Measurements from ENCODE around the gene VPS13D.

- TF ChIP-seq CTCF (IDR thresholded peaks at IDR 0.05; ENCODE audit: low read depth, low read length) = no peak
- TF ChIP-seq POLR2A (IDR thresholded peaks at IDR 0.05; ENCODE audit: extremely low read depth, insufficient read length) = no peak
- TF ChIP-seq MAX (IDR thresholded peaks at IDR 0.05; ENCODE audit: low read depth, low read length) = no peak
Measured at GRCh38 chr1:12490532-12491142, 260.8 kb downstream of the VPS13D start.
